Liver (tissue), 9 donors: Measurements from ENCODE around the gene SRXN1. TPM values are rescaled to one million over a fixed set of nuclear protein-coding genes. Genes with fewer than 3 reads are reported as not detected.

Experiments used
- DNase-seq: peaks from one replicate; pipeline ENCODE4 v3.0.0-alpha.2; 2017; ENCODE audit warnings: low spot score
- H3K27ac ChIP-seq, 2 donors: one replicate each; pipeline ENCODE4 v1.7.0; 2013; ENCODE audit warnings: inconsistent platforms in 2 of 2, low read length in 2 of 2, control low read depth in 1 of 2, low read depth in 1 of 2, mild to moderate bottlenecking in 1 of 2
- H3K27me3 ChIP-seq, 4 donors: one replicate each; pipeline versions ENCODE4 v1.6.1 to v1.7.0; 2013; ENCODE audit warnings: low read length in 3 of 4, inconsistent platforms in 1 of 4, mild to moderate bottlenecking in 1 of 4, moderate library complexity in 1 of 4; ENCODE audit not compliant: control insufficient read depth in 4 of 4, insufficient read depth in 4 of 4
- H3K36me3 ChIP-seq, 4 donors: one replicate each; pipeline versions ENCODE4 v1.6.1 to v1.7.0; 2013; ENCODE audit warnings: low read length in 3 of 4, mild to moderate bottlenecking in 3 of 4, low read depth in 1 of 4, moderate library complexity in 1 of 4; ENCODE audit not compliant: control insufficient read depth in 4 of 4, insufficient read depth in 3 of 4
- H3K4me1 ChIP-seq, 4 donors: one replicate each; pipeline versions ENCODE4 v1.6.1 to v1.7.0; 2013; ENCODE audit warnings: low read length in 3 of 4, mild to moderate bottlenecking in 3 of 4, moderate library complexity in 1 of 4; ENCODE audit not compliant: control insufficient read depth in 4 of 4, insufficient read depth in 4 of 4
- H3K4me3 ChIP-seq, 3 donors: one replicate each; pipeline versions ENCODE4 v1.6.1 to v1.7.0; 2013; ENCODE audit warnings: low read length in 3 of 3, control low read depth in 1 of 3, low read depth in 1 of 3, mild to moderate bottlenecking in 1 of 3
- H3K9ac ChIP-seq, 2 donors: one replicate each; pipeline ENCODE4 v1.7.0; 2013; ENCODE audit warnings: low read length in 2 of 2, mild to moderate bottlenecking in 2 of 2, moderate library complexity in 2 of 2, control low read depth in 1 of 2, low read depth in 1 of 2
- H3K9me3 ChIP-seq, 4 donors: one replicate each; pipeline versions ENCODE4 v1.6.1 to v1.7.0; 2013; ENCODE audit warnings: low read length in 3 of 4; ENCODE audit not compliant: control insufficient read depth in 4 of 4
- EGR1 ChIP-seq, 2 donors: IDR thresholded peaks; 2 replicates each; pipeline ENCODE4 v1.6.1; 2016 to 2018; ENCODE audit warnings: antibody characterized with exemption in 2 of 2, low read depth in 2 of 2
- FOXA1 ChIP-seq: IDR thresholded peaks from 2 replicates; pipeline ENCODE4 v1.6.1; 2016; ENCODE audit warnings: antibody characterized with exemption
- FOXA2 ChIP-seq: IDR thresholded peaks from 2 replicates; pipeline ENCODE4 v1.6.1; 2016; ENCODE audit warnings: antibody characterized with exemption
- GABPA ChIP-seq, 2 donors: IDR thresholded peaks in 1 of 2; conservative IDR thresholded peaks in 1 of 2; 2 replicates each; pipeline ENCODE4 v1.6.1; 2016; ENCODE audit warnings: antibody characterized with exemption in 2 of 2, mild to moderate bottlenecking in 1 of 2, moderate library complexity in 1 of 2
- HNF4A ChIP-seq, 2 donors: conservative IDR thresholded peaks; 2 replicates each; pipeline ENCODE4 v1.6.1; 2016; ENCODE audit warnings: antibody characterized with exemption in 2 of 2, mild to moderate bottlenecking in 2 of 2
- HNF4G ChIP-seq: IDR thresholded peaks from 2 replicates; pipeline ENCODE4 v1.6.1; 2016; ENCODE audit warnings: antibody characterized with exemption
- JUND ChIP-seq, 2 donors: IDR thresholded peaks; 2 replicates each; pipeline ENCODE4 v1.6.1; 2016; ENCODE audit warnings: antibody characterized with exemption in 2 of 2
- NR2F2 ChIP-seq: IDR thresholded peaks from 2 replicates; pipeline ENCODE4 v1.6.1; 2016; ENCODE audit warnings: antibody characterized with exemption
- RAD21 ChIP-seq, 2 donors: IDR thresholded peaks; 2 replicates each; pipeline ENCODE4 v1.6.1; 2016; ENCODE audit warnings: antibody characterized with exemption in 2 of 2, mild to moderate bottlenecking in 2 of 2
- RXRA ChIP-seq, 2 donors: IDR thresholded peaks; 2 replicates each; pipeline ENCODE4 v1.6.1; 2017 to 2018; ENCODE audit warnings: antibody characterized with exemption in 2 of 2, mild to moderate bottlenecking in 1 of 2
- SP1 ChIP-seq: IDR thresholded peaks from 2 replicates; pipeline ENCODE4 v1.6.1; 2018; ENCODE audit warnings: antibody characterized with exemption, mild to moderate bottlenecking
- TAF1 ChIP-seq: conservative IDR thresholded peaks from 2 replicates; pipeline ENCODE4 v1.6.1; 2016; ENCODE audit warnings: antibody characterized with exemption, mild to moderate bottlenecking
- YY1 ChIP-seq: IDR thresholded peaks from 2 replicates; pipeline ENCODE4 v1.6.1; 2016; ENCODE audit warnings: antibody characterized with exemption, mild to moderate bottlenecking
- WGBS: extraction: QIAGEN DNeasy Blood & Tissue Kit; methylation state at CpG from one replicate; pipeline ENCODE4 v1.1.7; 2013; 5-methylcytosine and 5-hydroxymethylcytosine counted together
- polyA plus RNA-seq, 2 donors: library from polyadenylated mRNA; stranded (reverse) in 1 of 2; unstranded in 1 of 2; fragments of 200-250 nt in 1 of 2; fragments of >200 nt in 1 of 2; fragmentation: Nextera tagmentation in 1 of 2; extraction: Ambion mirVana in 1 of 2; gene quantifications; one replicate each; pipeline versions ENCODE4 v1.2.1 to v1.2.3, GENCODE V29; 2013 to 2015
- total RNA-seq, 2 donors: library from RNA; depleted of rRNA; stranded (reverse); fragments of >200 nt; gene quantifications; one replicate each; pipeline ENCODE4 v1.2.3, GENCODE V29; 2014
- TF ChIP-seq, protein P1 (sequence below): fragments of 150-350 bp; IDR thresholded peaks from 2 replicates; pipeline ENCODE4 v1.5.1; 2017; ENCODE audit warnings: improper control_type of control experiment, low read depth, low read length; ENCODE audit not compliant: missing input control
- TF ChIP-seq, protein P2 (sequence below): IDR thresholded peaks from 2 replicates; pipeline ENCODE4 v1.6.1; 2016; ENCODE audit warnings: antibody characterized with exemption
- TF ChIP-seq, protein P3 (sequence below): IDR thresholded peaks from 2 replicates; pipeline ENCODE4 v1.6.1; 2016; ENCODE audit warnings: antibody characterized with exemption, mild to moderate bottlenecking
- TF ChIP-seq, protein P4 (sequence below): IDR thresholded peaks from 2 replicates; pipeline ENCODE4 v1.6.1; 2016; ENCODE audit warnings: antibody characterized with exemption
- TF ChIP-seq, protein P5 (sequence below): IDR thresholded peaks from 2 replicates; pipeline ENCODE4 v1.6.1; 2016; ENCODE audit warnings: antibody characterized with exemption
- donor health status: healthy.
- donor health status: healthy.
- donor health status: healthy.
- donor health status: healthy.
- donor health status: healthy.

Gene SRXN1
- total and polyA plus RNA-seq, 4 donors = 14.3 to 60.2 (median 24.8) TPM

DNA sequence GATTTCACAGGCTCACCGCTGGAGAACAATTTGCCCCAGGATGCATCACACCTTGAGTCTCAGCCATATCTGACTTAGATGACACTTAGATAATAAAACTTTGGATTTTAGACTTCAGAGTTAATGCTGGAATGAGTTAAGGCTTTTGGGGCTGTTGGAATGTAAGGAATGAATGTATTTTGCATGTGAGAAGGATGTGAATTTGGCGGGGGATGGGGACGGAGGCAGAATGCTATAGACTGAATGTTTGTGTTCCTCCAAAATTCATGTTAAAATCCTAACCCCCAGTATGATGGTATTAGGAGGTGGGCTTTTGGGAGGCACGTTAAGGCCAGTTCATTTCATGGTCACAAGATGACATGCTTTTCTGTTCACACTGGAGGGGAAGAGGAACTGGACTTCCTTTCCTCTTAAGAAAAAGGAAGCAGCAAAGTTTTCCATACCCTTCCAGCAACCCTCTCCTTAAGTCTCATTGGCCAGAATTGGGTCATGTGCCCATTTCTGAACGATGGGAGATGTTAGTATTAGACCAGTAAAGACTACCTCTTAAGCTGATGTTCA lies 5.8 kb upstream of the SRXN1 start:
- WGBS = 32% methylated on average over 5 of the region's 5 CpGs
- Histone ChIP-seq H3K4me3 (no peak overlapping the region), H3K9ac (no peak overlapping the region), H3K9me3 (no peaks in the 10 kb centered on the region), H3K36me3 (no peaks in the 10 kb centered on the region), H3K4me1 (peaks cover 1 to 11% (median 3%) of the 10 kb centered on the region in 4 donors), H3K27ac (no peak overlapping the region), H3K27me3 (peaks cover 0 to 15% (median 3%) of the 10 kb centered on the region in 4 donors)
- no peak for DNase-seq
- no peak for TF ChIP-seq SP1
- TF ChIP-seq, protein P1, sequence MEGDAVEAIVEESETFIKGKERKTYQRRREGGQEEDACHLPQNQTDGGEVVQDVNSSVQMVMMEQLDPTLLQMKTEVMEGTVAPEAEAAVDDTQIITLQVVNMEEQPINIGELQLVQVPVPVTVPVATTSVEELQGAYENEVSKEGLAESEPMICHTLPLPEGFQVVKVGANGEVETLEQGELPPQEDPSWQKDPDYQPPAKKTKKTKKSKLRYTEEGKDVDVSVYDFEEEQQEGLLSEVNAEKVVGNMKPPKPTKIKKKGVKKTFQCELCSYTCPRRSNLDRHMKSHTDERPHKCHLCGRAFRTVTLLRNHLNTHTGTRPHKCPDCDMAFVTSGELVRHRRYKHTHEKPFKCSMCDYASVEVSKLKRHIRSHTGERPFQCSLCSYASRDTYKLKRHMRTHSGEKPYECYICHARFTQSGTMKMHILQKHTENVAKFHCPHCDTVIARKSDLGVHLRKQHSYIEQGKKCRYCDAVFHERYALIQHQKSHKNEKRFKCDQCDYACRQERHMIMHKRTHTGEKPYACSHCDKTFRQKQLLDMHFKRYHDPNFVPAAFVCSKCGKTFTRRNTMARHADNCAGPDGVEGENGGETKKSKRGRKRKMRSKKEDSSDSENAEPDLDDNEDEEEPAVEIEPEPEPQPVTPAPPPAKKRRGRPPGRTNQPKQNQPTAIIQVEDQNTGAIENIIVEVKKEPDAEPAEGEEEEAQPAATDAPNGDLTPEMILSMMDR = no peak
- TF ChIP-seq, protein P2, sequence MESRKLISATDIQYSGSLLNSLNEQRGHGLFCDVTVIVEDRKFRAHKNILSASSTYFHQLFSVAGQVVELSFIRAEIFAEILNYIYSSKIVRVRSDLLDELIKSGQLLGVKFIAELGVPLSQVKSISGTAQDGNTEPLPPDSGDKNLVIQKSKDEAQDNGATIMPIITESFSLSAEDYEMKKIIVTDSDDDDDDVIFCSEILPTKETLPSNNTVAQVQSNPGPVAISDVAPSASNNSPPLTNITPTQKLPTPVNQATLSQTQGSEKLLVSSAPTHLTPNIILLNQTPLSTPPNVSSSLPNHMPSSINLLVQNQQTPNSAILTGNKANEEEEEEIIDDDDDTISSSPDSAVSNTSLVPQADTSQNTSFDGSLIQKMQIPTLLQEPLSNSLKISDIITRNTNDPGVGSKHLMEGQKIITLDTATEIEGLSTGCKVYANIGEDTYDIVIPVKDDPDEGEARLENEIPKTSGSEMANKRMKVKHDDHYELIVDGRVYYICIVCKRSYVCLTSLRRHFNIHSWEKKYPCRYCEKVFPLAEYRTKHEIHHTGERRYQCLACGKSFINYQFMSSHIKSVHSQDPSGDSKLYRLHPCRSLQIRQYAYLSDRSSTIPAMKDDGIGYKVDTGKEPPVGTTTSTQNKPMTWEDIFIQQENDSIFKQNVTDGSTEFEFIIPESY = no peak

DNA sequence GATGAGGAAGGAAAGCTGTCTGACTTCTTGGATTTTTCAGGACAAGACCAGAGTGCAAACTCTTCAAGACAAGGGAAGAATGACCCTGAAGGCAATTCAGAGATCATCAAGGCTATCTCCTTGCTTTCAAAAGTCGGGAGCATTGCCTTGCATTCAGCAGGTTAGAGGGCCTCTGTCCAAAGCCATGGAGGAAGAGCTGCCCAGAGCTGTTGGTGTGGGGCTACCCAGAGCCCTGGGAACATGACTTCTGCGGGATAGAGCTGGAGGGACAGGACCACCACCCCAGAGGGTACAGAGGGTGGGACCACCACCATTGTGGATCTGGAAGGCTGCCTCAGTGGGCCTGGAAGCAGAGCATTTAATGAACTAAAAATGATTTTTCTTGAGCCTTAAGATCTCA lies 5.2 kb upstream of the SRXN1 start:
- Histone ChIP-seq H3K27me3 (peaks cover 0 to 9% (median 2%) of the 10 kb centered on the region in 4 donors), H3K4me1 (peaks cover 2 to 10% (median 5%) of the 10 kb centered on the region in 4 donors), H3K9me3 (no peaks in the 10 kb centered on the region), H3K4me3 (no peak overlapping the region), H3K36me3 (no peaks in the 10 kb centered on the region), H3K9ac (no peak overlapping the region), H3K27ac (no peak overlapping the region)
- no peak for DNase-seq
- no peak for TF ChIP-seq TAF1
- TF ChIP-seq YY1 = no peak
- TF ChIP-seq, protein P3, sequence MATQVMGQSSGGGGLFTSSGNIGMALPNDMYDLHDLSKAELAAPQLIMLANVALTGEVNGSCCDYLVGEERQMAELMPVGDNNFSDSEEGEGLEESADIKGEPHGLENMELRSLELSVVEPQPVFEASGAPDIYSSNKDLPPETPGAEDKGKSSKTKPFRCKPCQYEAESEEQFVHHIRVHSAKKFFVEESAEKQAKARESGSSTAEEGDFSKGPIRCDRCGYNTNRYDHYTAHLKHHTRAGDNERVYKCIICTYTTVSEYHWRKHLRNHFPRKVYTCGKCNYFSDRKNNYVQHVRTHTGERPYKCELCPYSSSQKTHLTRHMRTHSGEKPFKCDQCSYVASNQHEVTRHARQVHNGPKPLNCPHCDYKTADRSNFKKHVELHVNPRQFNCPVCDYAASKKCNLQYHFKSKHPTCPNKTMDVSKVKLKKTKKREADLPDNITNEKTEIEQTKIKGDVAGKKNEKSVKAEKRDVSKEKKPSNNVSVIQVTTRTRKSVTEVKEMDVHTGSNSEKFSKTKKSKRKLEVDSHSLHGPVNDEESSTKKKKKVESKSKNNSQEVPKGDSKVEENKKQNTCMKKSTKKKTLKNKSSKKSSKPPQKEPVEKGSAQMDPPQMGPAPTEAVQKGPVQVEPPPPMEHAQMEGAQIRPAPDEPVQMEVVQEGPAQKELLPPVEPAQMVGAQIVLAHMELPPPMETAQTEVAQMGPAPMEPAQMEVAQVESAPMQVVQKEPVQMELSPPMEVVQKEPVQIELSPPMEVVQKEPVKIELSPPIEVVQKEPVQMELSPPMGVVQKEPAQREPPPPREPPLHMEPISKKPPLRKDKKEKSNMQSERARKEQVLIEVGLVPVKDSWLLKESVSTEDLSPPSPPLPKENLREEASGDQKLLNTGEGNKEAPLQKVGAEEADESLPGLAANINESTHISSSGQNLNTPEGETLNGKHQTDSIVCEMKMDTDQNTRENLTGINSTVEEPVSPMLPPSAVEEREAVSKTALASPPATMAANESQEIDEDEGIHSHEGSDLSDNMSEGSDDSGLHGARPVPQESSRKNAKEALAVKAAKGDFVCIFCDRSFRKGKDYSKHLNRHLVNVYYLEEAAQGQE = no peak
- TF ChIP-seq, protein P1 = no peak
- no peak for TF ChIP-seq RAD21 (IDR thresholded peaks at IDR 0.05)
- TF ChIP-seq, protein P4, sequence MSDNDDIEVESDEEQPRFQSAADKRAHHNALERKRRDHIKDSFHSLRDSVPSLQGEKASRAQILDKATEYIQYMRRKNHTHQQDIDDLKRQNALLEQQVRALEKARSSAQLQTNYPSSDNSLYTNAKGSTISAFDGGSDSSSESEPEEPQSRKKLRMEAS = no peak
- TF ChIP-seq SP1 = no peak
- TF ChIP-seq, protein P2 = no peak
- TF ChIP-seq HNF4A (conservative IDR thresholded peaks at IDR 0.05) = no peak
- TF ChIP-seq FOXA1 = no peak
- TF ChIP-seq, protein P5, sequence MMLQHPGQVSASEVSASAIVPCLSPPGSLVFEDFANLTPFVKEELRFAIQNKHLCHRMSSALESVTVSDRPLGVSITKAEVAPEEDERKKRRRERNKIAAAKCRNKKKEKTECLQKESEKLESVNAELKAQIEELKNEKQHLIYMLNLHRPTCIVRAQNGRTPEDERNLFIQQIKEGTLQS = no peak
- TF ChIP-seq HNF4G = no peak
- no peak for TF ChIP-seq EGR1 (IDR thresholded peaks at IDR 0.05; ENCODE audit: low read depth in 2 of 2)
- no peak for TF ChIP-seq GABPA (IDR thresholded peaks at IDR 0.05 in 1 of 2, conservative IDR thresholded peaks at IDR 0.05 in 1 of 2)
- no peak for TF ChIP-seq NR2F2
- no peak for TF ChIP-seq FOXA2
- no peak for TF ChIP-seq JUND (IDR thresholded peaks at IDR 0.05)
- no peak for TF ChIP-seq RXRA (IDR thresholded peaks at IDR 0.05)
- WGBS = 29% methylated on average over 2 of the region's 2 CpGs
